Body of pancreas (tissue), 4 donors: ENCODE results near the gene ITGB1BP1.

ENCODE experiments used
- CTCF ChIP-seq, 7 experiments: fragments of 450-650 bp in 4 of 7; fragments of 200-600 bp in 3 of 7; sonication (generic) in 3 of 7; IDR thresholded peaks; one replicate each; pipeline ENCODE4 v1.5.1; 2016 to 2019; ENCODE audit warnings: antibody characterized with exemption in 7 of 7
- POLR2A ChIP-seq, 3 donors: fragments of 450-650 bp; IDR thresholded peaks; one replicate each; pipeline ENCODE4 v1.6.1; 2016; ENCODE audit warnings: antibody characterized with exemption in 3 of 3, mild to moderate bottlenecking in 2 of 3

GRCh38 chr2:9382604-9383235 is 40.6 kb downstream of the ITGB1BP1 start:
- TF ChIP-seq POLR2A (IDR thresholded peaks at IDR 0.05) (no peak), CTCF (IDR thresholded peaks at IDR 0.05) (no peak)
